Stimulated activated CD8-positive, alpha-beta memory T cell treated with anti-CD3 and anti-CD28 coated beads, Interleukin-12 subunit alpha, Interleukin-12 subunit beta, amount 100 ng/mL, for 24 hours (primary cell): ENCODE measurements around the gene MAP4K1.
"Not testable (repeated sequence)": the region's sequence is repeated elsewhere in the genome, so short reads cannot be mapped to it uniquely, and the experiment has no call there.

Experiments used
- DNase-seq: peaks from one replicate; pipeline ENCODE4 v3.0.0-alpha.2; 2020; ENCODE audit errors: extremely low read depth

Gene MAP4K1

DNA sequence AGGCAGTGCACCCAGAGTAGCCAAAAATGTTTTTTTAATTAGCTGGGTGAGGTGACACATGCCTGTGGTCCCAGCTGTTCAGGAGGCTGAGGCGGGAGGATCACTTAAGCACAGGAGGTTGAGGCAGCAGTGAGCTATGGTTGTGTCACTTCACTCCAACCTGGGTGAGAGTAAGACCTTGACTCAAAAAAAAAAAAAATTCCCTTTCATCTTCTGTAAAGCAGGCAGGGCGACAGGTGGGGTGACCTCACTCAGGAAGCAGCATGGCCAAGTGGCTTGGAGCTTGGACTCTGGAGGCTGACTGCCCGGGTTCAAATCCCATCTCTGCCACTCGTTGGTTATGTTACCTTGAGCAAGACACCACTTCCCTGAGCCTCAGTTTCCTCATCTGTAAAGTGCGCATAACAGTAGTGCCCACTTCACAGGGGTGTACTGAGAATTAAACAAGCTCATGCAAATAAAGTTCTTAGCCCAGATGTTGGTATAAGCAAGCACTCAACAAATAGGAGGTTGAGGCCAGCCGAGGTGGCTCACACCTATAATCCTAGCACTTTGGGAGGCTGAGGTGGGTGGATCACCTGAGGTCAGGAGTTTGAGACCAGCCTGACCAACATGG lies 48.3 kb downstream of the MAP4K1 start:
- no peak for DNase-seq

DNA sequence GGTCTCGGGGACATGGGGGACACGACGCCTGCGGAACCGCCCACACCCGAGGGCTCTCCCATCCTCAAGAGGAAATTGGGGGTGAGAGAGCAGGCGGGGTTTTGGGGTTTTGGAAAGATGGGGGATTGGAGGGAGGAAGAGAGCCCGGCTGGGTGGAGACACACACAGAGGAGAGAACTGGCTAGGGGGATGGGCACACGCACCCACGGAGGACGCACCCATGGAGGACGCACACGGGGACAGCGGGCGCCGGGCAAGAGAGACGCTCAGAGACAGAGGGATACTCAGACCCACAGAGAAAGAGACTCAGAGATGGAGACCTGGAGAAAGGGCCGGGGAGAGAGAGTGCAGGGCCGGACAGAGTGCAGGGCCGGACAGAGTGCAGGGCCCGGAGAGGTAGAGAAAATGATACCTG lies 52.1 kb downstream of the MAP4K1 start:
- DNase-seq, result no peak

GRCh38 chr19:38564981-38565690 lies 52.6 kb downstream of the MAP4K1 start:
- DNase-seq, result no peak

DNA sequence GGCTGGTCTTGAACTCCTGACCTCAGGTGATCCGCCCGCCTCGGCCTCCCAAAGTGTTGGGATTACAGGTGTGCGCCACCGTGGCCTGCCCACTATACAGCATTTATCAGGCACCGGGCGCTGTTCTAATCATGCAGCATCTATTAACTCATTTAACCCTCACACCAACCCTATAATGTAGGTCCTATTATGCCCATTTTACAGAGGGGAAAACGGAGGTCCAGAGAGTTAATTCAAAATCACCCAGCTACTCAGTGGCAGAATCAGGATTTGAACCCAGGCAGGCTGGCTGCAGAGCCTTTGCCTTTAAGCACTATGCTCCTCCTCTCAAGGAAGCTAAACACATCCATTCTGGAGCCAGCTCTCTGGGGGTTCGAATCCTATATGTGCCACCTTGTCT lies 54.3 kb downstream of the MAP4K1 start:
- no peak for DNase-seq

DNA sequence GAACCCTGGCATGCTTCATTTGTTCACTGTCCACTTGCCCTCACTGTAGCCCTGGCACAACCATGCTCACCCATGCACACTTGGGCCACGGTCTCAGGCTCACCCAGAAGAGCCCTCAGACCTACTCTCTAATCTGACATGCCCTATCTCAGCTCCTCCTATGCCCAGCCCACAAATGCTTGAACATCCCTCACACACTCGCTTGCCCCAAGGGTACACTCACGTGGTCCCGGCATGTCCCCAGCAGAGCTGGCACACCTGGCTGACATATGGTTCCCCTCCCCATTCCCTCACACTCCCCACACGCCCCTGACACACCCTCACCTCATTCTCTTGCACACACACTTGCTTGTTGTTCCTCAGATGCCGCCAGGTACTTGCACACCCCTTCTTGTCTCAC lies 55.7 kb downstream of the MAP4K1 start:
- DNase-seq, result no peak

DNA sequence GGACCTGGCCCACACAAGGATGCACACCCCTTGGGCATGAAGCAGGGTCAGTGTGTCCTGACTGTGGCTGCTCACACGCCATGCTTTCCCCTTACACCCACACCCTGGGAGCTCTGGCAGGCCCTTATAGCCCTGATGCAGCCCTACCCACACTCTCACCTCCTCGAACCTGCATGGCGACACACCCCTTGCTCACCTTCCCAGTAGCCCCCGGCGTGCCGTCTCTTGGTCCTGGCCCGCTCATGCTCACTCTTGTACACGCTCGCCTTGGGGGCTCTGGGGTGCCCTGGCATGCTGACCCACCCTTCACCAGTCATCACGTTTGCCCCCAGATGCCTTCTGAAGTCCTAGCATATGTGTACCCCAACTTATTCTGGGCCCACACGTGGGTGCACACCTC lies 56.1 kb downstream of the MAP4K1 start:
- DNase-seq, result no peak

DNA sequence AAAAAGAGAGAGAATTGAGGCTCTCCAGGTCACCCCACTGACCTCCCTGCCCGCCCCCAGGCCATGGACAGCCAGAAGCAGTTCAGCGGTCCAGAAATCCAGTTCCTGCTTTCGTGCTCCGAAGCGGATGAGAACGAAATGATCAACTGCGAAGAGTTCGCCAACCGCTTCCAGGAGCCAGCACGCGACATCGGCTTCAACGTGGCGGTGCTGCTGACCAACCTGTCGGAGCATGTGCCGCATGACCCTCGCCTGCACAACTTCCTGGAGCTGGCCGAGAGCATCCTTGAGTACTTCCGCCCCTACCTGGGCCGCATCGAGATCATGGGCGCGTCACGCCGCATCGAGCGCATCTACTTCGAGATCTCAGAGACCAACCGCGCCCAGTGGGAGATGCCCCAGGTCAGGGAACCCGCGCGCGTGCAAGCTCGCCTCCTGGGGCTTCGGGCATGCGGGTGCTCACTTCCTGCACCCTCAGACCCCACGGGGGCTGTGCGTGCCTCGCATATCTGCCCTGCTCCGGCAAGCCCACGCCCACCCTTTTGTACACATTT lies 56.6 kb downstream of the MAP4K1 start:
- no peak for DNase-seq

DNA sequence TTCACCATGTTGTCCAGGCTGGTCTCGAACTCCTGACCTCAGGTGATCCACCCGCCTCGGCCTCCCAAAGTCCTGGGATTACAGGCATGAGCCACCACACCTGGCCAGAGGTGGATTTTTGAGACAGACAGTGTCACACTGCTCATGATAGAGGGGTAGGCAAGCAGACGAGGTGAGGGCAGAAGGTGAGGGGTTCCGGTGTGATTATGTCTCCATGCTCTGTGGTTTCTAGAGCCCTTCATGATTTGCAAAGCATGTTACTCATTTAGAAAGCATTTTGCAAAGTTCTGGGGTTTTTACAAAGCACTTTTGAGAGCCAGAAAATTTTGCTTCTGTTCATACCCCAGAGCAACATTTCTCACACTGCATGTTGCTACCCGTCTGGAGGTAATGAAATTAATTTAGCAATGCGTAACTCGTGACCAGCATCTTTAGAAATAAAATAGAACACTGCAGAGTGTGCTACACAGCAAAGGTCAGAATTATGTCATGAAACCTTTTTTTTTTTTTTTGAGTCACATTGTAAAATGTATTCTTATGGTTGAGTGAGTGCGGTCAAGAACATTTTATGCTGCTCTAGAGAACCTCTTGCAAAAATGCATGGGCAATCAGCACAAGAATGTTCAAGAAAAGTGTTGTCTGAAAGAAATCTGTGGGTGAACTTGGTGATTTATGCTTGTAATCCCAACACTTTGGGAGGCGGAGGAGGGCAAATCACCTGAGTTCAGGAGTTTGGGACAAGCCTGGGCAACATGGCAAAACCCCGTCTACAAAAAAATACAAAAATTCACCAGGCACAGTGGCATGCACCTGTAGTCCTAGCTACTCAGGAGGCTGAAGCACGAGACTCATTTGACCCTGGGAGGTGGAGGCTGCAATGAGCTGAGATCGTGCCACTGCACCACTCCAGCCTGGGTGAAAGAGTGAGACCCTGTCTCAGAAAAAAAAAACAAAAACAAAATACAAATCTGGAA lies 58.0 kb downstream of the MAP4K1 start:
- DNase-seq, result no peak

DNA sequence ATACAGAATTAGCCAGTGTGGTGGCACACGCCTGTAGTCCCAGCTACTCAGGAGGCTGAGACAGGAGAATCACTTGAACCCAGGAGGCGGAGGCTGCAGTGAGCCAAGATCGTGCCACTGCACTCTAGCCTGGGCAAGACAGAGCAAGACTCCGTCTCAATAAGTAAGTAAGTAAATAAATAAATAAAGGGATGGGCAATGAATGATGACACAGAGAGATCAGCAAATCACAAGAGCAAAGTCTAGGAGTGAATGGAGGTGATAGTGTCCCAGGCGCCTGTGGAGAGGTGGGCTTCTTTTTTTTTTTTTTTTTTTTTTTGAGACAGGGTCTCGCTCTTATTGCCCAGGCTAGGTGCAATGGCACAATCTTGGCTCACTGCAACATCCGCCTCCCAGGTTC lies 58.8 kb downstream of the MAP4K1 start:
- DNase-seq, result not testable (repeated sequence)

- no peak for DNase-seq
Measured at GRCh38 chr19:38557205-38557799, 60.5 kb downstream of the MAP4K1 start.

DNA sequence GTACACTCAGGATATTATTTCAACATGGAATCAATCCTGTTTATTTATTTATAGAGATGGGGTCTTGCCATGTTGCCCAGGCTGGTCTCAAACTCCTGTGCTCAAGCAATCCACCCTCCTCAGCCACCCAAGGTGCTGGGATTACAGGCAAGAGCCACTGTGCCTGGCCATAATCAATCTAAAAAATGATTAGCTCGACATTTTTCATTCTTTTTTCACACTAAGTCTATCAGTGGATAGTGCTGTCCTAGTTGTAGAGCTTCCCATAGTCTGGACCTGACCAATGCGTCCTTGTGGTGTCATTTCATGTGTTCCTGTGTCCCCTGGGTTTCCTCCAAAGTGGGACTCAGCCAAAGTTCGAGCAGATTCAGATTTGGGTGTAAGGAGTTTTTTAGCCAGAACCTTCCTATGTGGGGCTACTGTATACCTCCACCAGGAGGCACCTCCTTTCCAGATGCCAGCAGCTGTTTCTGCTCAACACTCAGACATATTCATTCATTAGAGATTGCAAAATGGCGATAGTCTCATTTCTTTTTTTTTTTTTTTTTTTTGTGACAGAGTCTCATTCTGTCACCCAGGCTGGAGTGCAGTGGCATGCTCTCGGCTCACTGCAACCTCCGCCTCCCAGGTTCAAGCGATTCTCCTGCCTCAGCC lies 61.1 kb downstream of the MAP4K1 start:
- DNase-seq, result no peak

GRCh38 chr19:38555200-38555599 lies 62.6 kb downstream of the MAP4K1 start:
- DNase-seq, result no peak

DNA sequence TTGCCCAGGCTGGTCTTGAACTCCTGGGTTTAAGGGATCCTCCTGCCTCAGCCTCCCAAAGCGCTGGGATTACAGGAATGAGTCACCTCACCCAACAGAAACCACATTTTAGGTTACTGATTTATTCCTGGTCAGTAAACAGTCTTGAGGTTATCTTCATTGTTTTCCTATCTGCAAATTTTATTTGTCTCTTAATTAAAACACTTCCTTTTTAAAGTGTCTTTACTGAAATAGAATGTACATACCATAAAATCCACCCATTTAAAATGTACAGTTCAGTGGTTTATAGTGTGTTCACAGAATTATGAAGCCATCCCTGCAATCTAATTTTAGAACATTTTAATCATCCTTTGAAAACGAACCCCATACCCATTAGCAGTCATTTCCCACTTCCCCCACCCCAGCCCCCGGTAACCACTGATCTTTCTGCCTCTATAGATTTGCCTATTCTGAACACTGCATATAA lies 63.0 kb downstream of the MAP4K1 start:
- no peak for DNase-seq

GRCh38 chr19:38553239-38553638 lies 64.5 kb downstream of the MAP4K1 start:
- DNase-seq, result not testable (repeated sequence)

DNA sequence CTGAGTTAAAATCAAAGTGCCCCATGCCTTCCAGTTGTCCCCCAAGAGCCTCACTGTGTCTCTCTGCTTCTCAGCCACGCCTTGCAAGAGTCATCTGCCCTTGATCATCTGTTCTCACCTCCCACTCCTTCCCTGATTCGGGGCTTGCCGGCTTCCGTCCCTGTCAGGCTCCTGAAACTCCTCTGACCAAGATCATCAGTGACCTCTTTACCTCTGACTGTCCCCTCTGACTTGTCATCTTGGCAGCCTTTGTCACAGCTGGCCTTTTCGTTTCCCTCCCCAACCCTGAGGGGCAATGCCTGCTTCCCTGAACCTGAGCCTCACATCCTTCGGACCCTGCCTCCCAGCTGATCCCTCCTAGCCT lies 66.3 kb downstream of the MAP4K1 start:
- DNase-seq, result no peak

GRCh38 chr19:38550376-38550775 lies 67.4 kb downstream of the MAP4K1 start:
- DNase-seq, result no peak

DNA sequence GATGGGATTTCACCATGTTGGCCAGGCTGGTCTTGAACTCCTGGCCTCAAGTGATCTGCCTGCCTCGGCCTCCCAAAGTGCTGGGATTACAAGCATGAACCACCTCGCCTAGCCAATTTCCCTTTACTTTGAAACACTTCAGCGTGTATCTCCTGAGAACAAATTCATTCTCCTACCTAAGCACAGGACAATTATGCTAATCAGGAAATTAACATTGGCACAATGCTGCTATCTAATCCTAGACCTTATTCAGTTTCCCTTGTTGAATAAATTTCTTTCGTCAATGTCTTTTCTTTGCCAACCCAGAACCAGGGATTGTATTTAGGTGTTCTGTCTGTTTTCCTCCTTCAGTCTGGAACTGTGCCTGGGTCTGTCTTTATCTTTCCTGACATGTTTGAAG lies 67.8 kb downstream of the MAP4K1 start:
- no peak for DNase-seq

DNA sequence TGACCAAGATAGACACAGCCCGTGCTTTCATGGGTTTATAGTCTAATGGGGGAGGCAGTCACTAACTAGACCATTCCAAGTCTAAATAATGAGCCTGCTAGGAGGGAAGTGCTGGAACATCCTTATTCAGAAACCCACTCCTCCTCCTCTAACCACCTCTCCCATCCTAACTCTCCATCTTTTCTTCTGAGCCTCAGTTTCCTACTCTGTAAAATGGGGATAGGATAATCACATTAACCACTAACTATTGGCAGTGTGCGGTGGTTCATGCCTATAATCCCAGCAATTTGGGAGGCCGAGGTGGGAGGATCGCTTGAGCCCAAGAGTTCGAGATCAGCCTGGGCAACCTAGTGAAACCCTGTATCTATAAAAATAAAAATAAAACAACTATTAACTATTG lies 68.7 kb downstream of the MAP4K1 start:
- DNase-seq, result no peak

- no peak for DNase-seq
Measured at GRCh38 chr19:38547421-38547820, 70.3 kb downstream of the MAP4K1 start.

GRCh38 chr19:38545596-38545995 lies 72.2 kb downstream of the MAP4K1 start:
- DNase-seq, result no peak

DNA sequence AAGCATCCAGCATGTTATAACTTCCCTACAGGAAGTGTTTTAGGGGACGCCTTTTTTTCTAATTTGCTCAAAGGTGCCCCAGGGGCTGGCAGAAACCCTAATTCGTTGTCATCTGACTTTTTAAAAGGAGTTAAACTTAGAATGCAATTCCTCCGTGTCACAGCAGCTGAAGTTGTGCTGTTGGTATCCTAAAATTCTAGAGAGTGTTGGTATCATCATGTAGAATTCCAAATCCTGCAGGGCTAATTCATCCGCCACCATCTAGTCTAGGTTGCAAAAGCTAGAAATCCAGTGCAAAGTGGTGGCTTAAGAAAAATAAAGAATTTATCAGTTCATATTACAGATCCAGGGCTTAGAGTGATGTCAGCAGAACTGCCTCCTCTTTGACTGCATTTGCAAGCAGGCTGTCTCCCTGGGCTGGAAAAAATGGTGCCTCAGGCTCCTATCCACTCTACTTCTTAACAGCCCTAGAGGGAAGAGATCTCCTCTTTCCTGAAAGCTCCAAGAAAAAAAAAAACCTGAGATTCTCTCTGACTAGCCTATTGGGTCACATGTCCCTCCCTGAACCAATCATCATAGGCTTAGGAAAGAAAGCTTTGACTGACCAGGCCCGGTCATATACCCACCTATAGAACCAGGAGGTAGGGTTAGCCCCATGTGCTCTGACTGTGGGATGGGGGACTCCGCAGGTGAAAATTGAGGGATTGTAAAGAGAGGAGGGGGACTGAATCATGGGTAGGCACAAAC lies 73.0 kb downstream of the MAP4K1 start:
- DNase-seq, result no peak
